Upper lobe of left lung (tissue), 6 donors: ENCODE measurements around the gene RMND5A. TPM values are rescaled to one million over a fixed set of nuclear protein-coding genes. Genes with fewer than 3 reads are reported as not detected.

Experiments
- ATAC-seq, 2 donors: fragments of 200-7000 bp; cut with Tn5 transposase; one replicate each; pipeline ENCODE4 v1.9.1; 2022; ENCODE audit warnings: mild to moderate bottlenecking in 2 of 2, moderate library complexity in 2 of 2; ENCODE audit not compliant: low FRiP score in 2 of 2
- DNase-seq, 2 donors: peaks; one replicate each; pipeline ENCODE4 v3.0.0-alpha.2; 2019 to 2020
- H3K27ac ChIP-seq, 4 donors: fragments of 200-600 bp; sonication (generic); one replicate each; pipeline ENCODE4 v1.5.1; 2016 to 2019
- H3K27me3 ChIP-seq, 4 donors: fragments of 200-600 bp; sonication (generic); one replicate each; pipeline ENCODE4 v1.5.1; 2017 to 2019
- H3K36me3 ChIP-seq, 4 donors: fragments of 200-600 bp; sonication (generic); one replicate each; pipeline ENCODE4 v1.5.1; 2016 to 2019
- H3K4me1 ChIP-seq, 4 donors: fragments of 200-600 bp; sonication (generic); one replicate each; pipeline ENCODE4 v1.5.1; 2018 to 2019
- H3K4me3 ChIP-seq, 4 donors: fragments of 200-600 bp; sonication (generic); one replicate each; pipeline ENCODE4 v1.5.1; 2017 to 2019; ENCODE audit warnings: mild to moderate bottlenecking in 2 of 4, moderate library complexity in 1 of 4
- H3K9me3 ChIP-seq, 4 donors: fragments of 200-600 bp; sonication (generic); one replicate each; pipeline ENCODE4 v1.5.1; 2018 to 2019
- EP300 ChIP-seq, 4 donors: sonication (generic); formaldehyde crosslinking; IDR thresholded peaks; one replicate each; pipeline ENCODE4 v1.5.1; 2017; ENCODE audit warnings: antibody characterized with exemption in 4 of 4, control low read depth in 2 of 4
- POLR2A ChIP-seq, 4 donors: fragments of 450-650 bp; IDR thresholded peaks; one replicate each; pipeline ENCODE4 v1.5.1; 2016 to 2017; ENCODE audit warnings: antibody characterized with exemption in 4 of 4, mild to moderate bottlenecking in 2 of 4
- POLR2AphosphoS5 ChIP-seq, 2 donors: sonication (generic); formaldehyde crosslinking; IDR thresholded peaks; one replicate each; pipeline ENCODE4 v1.5.1; 2017; ENCODE audit warnings: antibody characterized with exemption in 2 of 2
- WGBS, 2 donors: methylation state at CpG; one replicate each; pipeline ENCODE4 v1.1.5; 2017 to 2018; 5-methylcytosine and 5-hydroxymethylcytosine counted together
- total RNA-seq, 6 donors: library from RNA; depleted of rRNA in 4 of 6; stranded (reverse); fragments of >200 nt in 4 of 6; gene quantifications; one replicate each; pipeline versions ENCODE4 v1.1.0 to v1.2.1, GENCODE V29; 2016 to 2021
- TF ChIP-seq, protein P1 (sequence below), 6 experiments: fragments of 450-650 bp in 4 of 6; fragments of 200-600 bp in 2 of 6; sonication (generic) in 2 of 6; IDR thresholded peaks; one replicate each; pipeline ENCODE4 v1.5.1; 2016 to 2019; ENCODE audit warnings: antibody characterized with exemption in 6 of 6
- donor health status: DM: no; HTN: no; CAD: no; lungs with moderate emphysema.
- donor health status: DM: no; HTN: yes; CAD: no; lungs with severe emphysema.

The RMND5A gene
- total RNA-seq, 6 donors from 2014 or later, result 19.9 to 55.3 (median 26.5) TPM

DNA sequence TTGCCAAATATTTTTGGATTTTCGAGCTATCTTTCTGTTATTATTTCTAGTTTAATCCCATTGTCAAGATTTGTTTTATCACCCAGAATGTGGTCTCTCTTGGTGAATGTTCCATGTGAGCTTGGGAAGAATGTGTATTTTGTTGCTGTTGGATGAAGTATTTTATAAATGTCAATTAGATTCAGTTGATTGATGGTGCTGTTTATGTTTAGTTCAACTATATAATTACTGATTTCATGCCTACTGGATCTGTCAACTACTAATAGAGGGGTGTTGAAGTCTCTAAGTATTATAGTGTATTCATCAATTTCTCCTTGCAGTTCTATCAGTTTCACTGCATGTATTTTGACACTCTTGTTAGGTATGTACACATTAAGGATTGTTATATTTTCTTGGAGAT lies 34.7 kb upstream of the RMND5A start:
- Histone ChIP-seq H3K4me3 (no peak overlapping the region), H3K36me3 (no peaks in the 10 kb centered on the region), H3K27me3 (no peaks in the 10 kb centered on the region), H3K4me1 (no peaks in the 10 kb centered on the region), H3K27ac (no peak overlapping the region), H3K9me3 (no peaks in the 10 kb centered on the region)
- DNase-seq (no peak), ATAC-seq (no peak)
- 93 to 94% methylated on average over 1 of the region's 1 CpG for WGBS, 2 donors
- TF ChIP-seq, protein P1, sequence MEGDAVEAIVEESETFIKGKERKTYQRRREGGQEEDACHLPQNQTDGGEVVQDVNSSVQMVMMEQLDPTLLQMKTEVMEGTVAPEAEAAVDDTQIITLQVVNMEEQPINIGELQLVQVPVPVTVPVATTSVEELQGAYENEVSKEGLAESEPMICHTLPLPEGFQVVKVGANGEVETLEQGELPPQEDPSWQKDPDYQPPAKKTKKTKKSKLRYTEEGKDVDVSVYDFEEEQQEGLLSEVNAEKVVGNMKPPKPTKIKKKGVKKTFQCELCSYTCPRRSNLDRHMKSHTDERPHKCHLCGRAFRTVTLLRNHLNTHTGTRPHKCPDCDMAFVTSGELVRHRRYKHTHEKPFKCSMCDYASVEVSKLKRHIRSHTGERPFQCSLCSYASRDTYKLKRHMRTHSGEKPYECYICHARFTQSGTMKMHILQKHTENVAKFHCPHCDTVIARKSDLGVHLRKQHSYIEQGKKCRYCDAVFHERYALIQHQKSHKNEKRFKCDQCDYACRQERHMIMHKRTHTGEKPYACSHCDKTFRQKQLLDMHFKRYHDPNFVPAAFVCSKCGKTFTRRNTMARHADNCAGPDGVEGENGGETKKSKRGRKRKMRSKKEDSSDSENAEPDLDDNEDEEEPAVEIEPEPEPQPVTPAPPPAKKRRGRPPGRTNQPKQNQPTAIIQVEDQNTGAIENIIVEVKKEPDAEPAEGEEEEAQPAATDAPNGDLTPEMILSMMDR (IDR thresholded peaks at IDR 0.05), result no peak
- no peak for TF ChIP-seq EP300 (IDR thresholded peaks at IDR 0.05)
- no peak for TF ChIP-seq POLR2A (IDR thresholded peaks at IDR 0.05)
- TF ChIP-seq POLR2AphosphoS5 (IDR thresholded peaks at IDR 0.05), result no peak

DNA sequence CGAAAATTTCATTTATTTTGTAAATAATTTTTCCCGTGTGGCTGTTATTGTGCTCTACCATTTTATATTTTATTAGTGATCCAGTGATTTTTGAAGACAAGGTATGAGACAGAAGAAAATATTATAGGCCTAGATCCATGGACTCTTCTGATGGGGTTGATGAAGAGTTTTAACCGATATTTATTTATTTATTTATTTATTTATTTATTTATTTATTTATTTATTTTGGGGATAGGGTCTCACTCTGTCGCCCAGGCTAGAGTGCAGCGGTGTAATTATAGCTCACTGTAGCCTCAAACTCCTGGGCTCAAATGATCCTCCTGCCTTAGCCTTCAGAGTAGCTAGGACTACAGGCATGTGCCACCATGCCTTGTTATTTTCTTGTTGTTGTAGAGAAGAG lies 33.6 kb upstream of the RMND5A start:
- TF ChIP-seq, protein P1 (IDR thresholded peaks at IDR 0.05), result no peak
- TF ChIP-seq POLR2AphosphoS5 (IDR thresholded peaks at IDR 0.05) (no peak), EP300 (IDR thresholded peaks at IDR 0.05) (no peak), POLR2A (IDR thresholded peaks at IDR 0.05) (no peak)
- no peaks in the 10 kb centered on the region for H3K9me3 ChIP-seq
- no peak for DNase-seq
- H3K27ac ChIP-seq, result no peak overlapping the region
- WGBS, 2 donors, result 94 to 96% methylated on average over 5 of the region's 5 CpGs
- H3K36me3 ChIP-seq, result no peaks in the 10 kb centered on the region
- ATAC-seq, result no peak
- H3K27me3 ChIP-seq, result no peaks in the 10 kb centered on the region
- no peaks in the 10 kb centered on the region for H3K4me1 ChIP-seq
- no peak overlapping the region for H3K4me3 ChIP-seq

DNA sequence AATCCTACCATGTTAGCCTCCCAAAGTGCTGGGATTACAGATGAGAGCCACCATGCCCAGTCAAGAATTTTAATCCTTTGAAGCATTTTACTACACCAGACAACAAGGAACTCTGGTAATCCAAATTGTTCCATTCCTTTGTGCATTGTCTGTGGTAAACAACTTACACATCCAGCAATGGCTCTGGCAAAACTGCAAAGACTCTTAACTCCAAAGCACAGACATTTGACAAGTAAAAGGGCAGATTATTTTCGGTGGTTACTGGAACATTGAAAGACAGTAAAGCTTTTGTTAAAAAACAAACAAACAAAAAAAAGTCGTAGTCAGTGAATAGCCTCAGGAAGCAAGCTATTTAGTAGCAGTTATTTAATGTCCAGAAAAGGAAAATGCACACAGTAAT lies 33.2 kb upstream of the RMND5A start:
- Histone ChIP-seq H3K9me3 (no peaks in the 10 kb centered on the region), H3K27ac (no peak overlapping the region), H3K4me3 (no peak overlapping the region), H3K36me3 (no peaks in the 10 kb centered on the region), H3K4me1 (no peaks in the 10 kb centered on the region), H3K27me3 (no peaks in the 10 kb centered on the region)
- DNase-seq, result no peak
- TF ChIP-seq, protein P1 (IDR thresholded peaks at IDR 0.05), result no peak
- TF ChIP-seq POLR2AphosphoS5 (IDR thresholded peaks at IDR 0.05) (no peak), POLR2A (IDR thresholded peaks at IDR 0.05) (no peak), EP300 (IDR thresholded peaks at IDR 0.05) (no peak)
- 80 to 90% methylated on average over 2 of the region's 2 CpGs for WGBS, 2 donors
- ATAC-seq, result no peak

DNA sequence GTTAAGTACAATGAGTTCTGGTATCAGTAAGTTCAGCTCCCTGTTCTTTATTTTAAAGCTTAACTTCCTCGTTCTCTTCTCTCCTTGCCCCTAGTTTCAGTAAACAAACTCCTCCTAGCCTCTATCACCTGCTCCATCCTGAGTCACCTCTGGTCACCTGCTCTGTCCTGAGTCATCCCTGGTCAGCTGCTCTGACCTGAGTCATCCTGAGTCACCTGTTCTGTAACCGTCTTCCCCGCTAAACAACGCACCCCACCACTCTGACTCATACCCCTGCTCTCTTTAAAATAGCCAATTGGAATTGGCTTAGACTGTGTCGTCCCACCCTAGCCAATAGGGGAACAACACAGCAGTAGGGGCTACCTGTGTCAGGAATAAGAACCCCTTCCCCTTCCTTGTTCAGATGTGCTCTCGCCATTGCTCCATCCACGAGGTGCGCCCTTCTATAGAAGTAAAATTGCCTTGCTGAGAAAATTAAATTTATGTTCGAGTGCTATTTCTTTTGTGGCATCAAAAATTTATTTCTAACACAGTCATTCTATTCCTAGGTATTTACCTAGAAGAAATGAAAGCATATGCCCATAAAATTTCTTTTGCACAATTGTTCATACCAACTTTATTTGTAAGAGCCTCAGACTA lies 24.9 kb upstream of the RMND5A start:
- Histone ChIP-seq H3K4me1 (no peaks in the 10 kb centered on the region), H3K9me3 (peaks cover 4 to 8% (median 4%) of the 10 kb centered on the region in 4 donors), H3K27me3 (no peaks in the 10 kb centered on the region), H3K27ac (no peak overlapping the region), H3K36me3 (no peaks in the 10 kb centered on the region), H3K4me3 (no peak overlapping the region)
- ATAC-seq (no peak), DNase-seq (no peak)
- WGBS, 2 donors, result 93 to 95% methylated on average over 9 of the region's 9 CpGs
- TF ChIP-seq, protein P1 (IDR thresholded peaks at IDR 0.05), result no peak
- TF ChIP-seq POLR2A (IDR thresholded peaks at IDR 0.05) (no peak), POLR2AphosphoS5 (IDR thresholded peaks at IDR 0.05) (no peak), EP300 (IDR thresholded peaks at IDR 0.05) (no peak)

DNA sequence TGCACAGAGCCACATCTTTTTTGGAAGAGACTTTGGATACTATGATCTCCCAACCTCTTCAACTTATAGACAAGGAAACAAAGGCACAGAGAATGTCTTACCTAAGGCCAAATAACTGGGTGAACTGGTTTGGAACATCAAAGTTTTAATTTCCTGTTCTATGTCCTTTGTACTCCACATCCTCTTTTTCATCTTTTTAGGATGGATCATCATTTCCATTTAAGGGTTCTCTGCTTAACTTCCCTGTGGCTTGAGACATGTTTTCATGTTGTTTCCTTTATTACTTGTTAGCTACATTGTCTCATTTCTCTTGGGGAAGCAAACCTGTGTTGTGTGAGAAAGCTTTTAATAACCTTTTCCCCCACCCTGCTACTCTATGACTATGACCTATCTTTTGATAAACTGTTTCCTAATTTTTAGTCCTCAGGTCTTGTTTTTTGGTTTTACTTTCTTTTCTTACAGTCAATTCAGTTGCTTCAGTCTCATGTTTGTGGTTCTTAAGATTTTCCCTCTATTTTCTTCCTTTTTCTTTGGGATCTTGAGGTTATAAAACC lies 22.5 kb upstream of the RMND5A start:
- Histone ChIP-seq H3K9me3 (peaks cover 4 to 8% (median 4%) of the 10 kb centered on the region in 4 donors), H3K36me3 (no peaks in the 10 kb centered on the region), H3K4me3 (no peak overlapping the region), H3K27ac (no peak overlapping the region), H3K4me1 (no peaks in the 10 kb centered on the region), H3K27me3 (no peaks in the 10 kb centered on the region)
- DNase-seq (no peak), ATAC-seq (no peak)
- TF ChIP-seq POLR2A (IDR thresholded peaks at IDR 0.05) (no peak), EP300 (IDR thresholded peaks at IDR 0.05) (no peak), POLR2AphosphoS5 (IDR thresholded peaks at IDR 0.05) (no peak)
- TF ChIP-seq, protein P1 (IDR thresholded peaks at IDR 0.05), result no peak
